Central memory CD8-positive, alpha-beta T cell (primary cell): ENCODE measurements around the gene OR1S1.
"Not testable (repeated sequence)": the region's sequence is repeated elsewhere in the genome, so short reads cannot be mapped to it uniquely, and the experiment has no call there.

Source experiments
- ATAC-seq: fragments of 150-1000 bp; cut with Tn5 transposase; replicated peaks from 2 replicates; pipeline ENCODE4 v1.10.0; 2022; ENCODE audit warnings: mild to moderate bottlenecking, moderate FRiP score, moderate number of reproducible peaks; ENCODE audit not compliant: poor library complexity, severe bottlenecking; ENCODE audit errors: extremely low read depth
- DNase-seq, 2 donors: peaks; one replicate each; pipeline ENCODE4 v3.0.0; 2021; ENCODE audit warnings: low spot score in 2 of 2
- H3K27ac Mint-ChIP-seq: one replicate; pipeline ENCODE4 v1.8.0; 2022; ENCODE audit warnings: low read depth, mild to moderate bottlenecking, moderate library complexity, mixed read lengths
- H3K27me3 Mint-ChIP-seq: one replicate; pipeline ENCODE4 v1.8.0; 2022; ENCODE audit warnings: mixed read lengths
- H3K36me3 Mint-ChIP-seq: one replicate; pipeline ENCODE4 v1.8.0; 2022; ENCODE audit warnings: mild to moderate bottlenecking, moderate library complexity, mixed read lengths; ENCODE audit not compliant: insufficient read depth
- H3K4me1 Mint-ChIP-seq: one replicate; pipeline ENCODE4 v1.8.0; 2022; ENCODE audit warnings: mixed read lengths
- H3K4me3 Mint-ChIP-seq: one replicate; pipeline ENCODE4 v1.8.0; 2022; ENCODE audit warnings: mild to moderate bottlenecking, moderate library complexity, mixed read lengths
- H3K9me3 Mint-ChIP-seq: one replicate; pipeline ENCODE4 v1.8.0; 2022; ENCODE audit warnings: mixed read lengths

Gene OR1S1

DNA sequence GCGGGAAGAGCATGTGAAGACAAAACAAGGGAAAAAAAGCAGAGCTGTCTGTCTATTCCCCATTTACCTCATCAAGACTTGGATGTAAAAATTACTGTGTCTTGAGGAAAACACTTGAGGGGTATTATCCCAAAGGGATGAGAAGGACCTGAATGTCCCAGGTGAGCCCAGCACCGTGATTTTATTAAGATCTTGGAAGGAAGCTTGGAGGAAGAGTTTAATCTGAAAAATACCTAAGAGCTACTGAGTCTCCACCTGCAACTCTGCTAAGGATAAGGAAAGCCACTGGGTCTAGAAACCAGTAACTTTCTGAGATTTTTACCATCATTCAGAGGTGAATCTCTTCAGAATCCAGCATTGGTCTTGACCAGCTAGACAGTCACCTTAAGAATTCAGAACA, at the start of gene OR1S1:
OR1S1 (plus strand) TSS at position 301 of the 400 bp plus-strand sequence.
- ATAC-seq, H3K9me3 Mint-ChIP-seq, H3K4me3 Mint-ChIP-seq, H3K4me1 Mint-ChIP-seq, H3K27ac Mint-ChIP-seq, DNase-seq, H3K36me3 Mint-ChIP-seq: not testable (repeated sequence)
- peaks cover 37% of the 10 kb centered on the region for H3K27me3 Mint-ChIP-seq

DNA sequence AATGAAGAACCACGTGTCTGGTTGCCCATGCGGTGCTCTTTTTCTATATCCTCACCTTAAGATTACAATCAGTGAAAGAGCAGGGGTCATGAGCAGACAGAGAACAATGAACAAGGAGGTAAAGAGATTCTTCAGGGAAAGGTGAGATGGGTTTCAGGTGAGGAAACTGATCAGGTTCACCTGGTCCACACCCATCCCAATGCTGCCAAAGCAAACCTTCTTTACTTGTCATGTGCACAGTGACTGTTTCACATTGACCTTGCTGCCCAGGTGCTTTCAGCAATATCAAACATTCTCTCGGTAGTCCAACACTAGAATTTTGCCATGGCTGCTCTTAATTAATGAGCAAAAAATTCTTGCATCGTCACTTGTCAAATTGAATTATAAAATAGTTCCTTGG, 48.1 kb upstream of the OR1S1 start:
- H3K4me3 Mint-ChIP-seq, result no peak overlapping the region
- ATAC-seq, result no peak

DNA sequence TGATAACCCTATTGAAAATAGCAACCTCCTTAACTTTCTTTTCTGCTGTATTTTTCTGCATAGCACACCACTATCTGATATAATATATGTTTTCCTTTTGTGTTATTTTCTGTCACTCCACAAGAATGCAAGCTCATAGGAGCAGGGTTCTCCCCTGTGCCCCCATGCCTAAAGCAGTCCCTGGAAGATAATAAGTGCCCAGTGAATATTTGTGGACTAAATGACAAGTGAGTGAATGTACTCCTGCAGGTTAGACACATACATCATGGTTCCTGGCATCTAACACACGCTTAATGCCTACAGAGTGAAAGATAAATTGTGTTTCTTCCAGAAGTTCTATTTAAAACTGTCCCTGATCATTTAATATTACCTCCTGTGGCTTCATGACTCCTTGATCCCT, 47.5 kb upstream of the OR1S1 start:
- H3K4me3 Mint-ChIP-seq, result no peak overlapping the region
- H3K27me3 Mint-ChIP-seq, result peaks cover 9% of the 10 kb centered on the region
- H3K27ac Mint-ChIP-seq, result no peak overlapping the region
- no peaks in the 10 kb centered on the region for H3K4me1 Mint-ChIP-seq
- no peak for ATAC-seq
- DNase-seq, result no peak
- H3K36me3 Mint-ChIP-seq, result no peaks in the 10 kb centered on the region
- H3K9me3 Mint-ChIP-seq, result no peaks in the 10 kb centered on the region

More for the DNA sequence above, 48.1 kb upstream of the OR1S1 start:
- Mint-ChIP-seq H3K4me1 (no peaks in the 10 kb centered on the region), H3K27me3 (peaks cover 9% of the 10 kb centered on the region), H3K27ac (no peak overlapping the region), H3K36me3 (no peaks in the 10 kb centered on the region), H3K9me3 (no peaks in the 10 kb centered on the region)
- DNase-seq, result no peak

DNA sequence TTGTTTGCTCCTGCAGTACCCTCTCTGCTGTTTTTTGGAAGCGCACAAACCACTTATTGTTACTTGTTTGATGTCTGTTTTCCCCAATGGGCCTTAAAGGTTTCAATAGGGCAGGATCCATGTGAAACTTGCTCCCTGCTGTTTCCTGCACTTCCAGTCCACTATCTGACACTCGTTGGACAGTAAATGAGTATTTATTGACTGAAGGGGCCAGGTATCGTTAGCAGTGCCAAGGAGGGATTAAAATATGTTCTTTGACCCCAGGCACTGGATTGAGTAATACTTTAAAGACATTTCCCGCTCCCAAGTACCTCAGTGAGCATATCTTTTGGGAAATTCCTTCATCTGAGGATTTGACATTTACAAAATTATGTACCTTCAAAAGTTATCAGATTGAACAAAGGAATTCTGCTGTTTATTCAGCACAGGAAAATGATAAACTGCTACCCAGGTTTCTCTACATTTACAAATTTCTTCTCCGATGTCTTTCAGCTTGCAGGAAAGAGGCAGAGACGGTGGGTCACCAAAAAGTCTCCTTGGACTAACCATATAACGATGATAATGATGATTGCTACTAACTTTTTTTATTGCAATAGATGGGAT, 46.9 kb upstream of the OR1S1 start:
- Mint-ChIP-seq H3K36me3 (no peaks in the 10 kb centered on the region), H3K9me3 (no peaks in the 10 kb centered on the region), H3K27ac (no peak overlapping the region), H3K27me3 (peaks cover 9% of the 10 kb centered on the region), H3K4me1 (no peaks in the 10 kb centered on the region), H3K4me3 (no peak overlapping the region)
- DNase-seq (no peak), ATAC-seq (no peak)

DNA sequence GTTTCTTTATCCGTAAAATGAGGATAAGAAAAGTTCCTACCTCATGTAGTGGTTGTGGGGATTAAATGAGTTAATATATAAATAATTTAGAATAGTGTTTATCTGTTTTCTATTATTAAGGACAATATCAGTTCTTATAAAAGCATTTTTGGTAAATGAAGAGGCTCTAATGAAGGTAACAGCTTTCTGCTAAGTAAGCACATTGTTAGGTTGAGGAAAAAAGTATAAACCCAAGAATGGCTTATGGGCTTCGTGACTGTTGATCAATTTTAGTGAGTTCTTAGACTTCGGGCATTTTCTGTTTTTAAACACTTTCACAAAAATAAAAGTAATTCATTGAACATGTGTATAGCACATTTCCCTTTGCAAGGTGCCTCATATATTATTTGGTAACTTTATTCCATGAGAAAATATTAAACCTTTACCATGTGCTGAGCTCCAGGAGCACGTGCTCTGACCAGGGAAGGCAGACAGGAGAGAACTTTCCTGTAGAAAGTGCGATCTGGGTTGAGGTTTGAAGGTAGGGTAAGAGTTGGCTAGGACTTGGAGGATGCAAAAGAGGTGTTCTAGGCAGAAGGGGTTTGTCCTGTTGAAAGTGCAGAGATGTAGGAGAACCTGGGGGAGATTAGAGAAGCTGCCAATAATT, 35.0 kb upstream of the OR1S1 start:
- ATAC-seq, result no peak
- Mint-ChIP-seq H3K9me3 (no peaks in the 10 kb centered on the region), H3K27me3 (peaks cover 39% of the 10 kb centered on the region), H3K36me3 (peaks cover 1% of the 10 kb centered on the region), H3K4me1 (no peaks in the 10 kb centered on the region), H3K4me3 (no peak overlapping the region), H3K27ac (no peak overlapping the region)
- DNase-seq, result no peak

DNA sequence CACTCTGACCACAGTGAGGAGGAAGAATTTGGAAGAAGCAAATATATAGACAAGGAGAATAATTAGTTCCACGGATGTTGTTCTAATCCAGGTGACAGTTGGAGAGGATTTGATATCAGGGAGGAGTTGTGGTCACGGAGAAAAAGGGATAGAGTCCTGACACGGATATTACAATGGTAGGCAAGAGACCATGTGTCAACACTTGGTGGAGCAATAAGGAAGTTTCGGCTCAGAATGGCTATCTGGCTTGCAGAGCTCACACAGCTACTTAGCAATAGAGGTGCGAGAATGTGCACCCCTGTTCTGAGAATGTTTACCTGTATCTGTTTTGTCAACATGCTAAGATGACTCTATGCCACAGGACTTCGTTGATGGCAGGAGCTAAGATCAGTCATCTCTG, 34.1 kb upstream of the OR1S1 start:
- H3K27ac Mint-ChIP-seq, result no peak overlapping the region
- no peaks in the 10 kb centered on the region for H3K4me1 Mint-ChIP-seq
- peaks cover 1% of the 10 kb centered on the region for H3K36me3 Mint-ChIP-seq
- ATAC-seq (no peak), DNase-seq (no peak)
- no peak overlapping the region for H3K4me3 Mint-ChIP-seq
- H3K27me3 Mint-ChIP-seq, result peaks cover 39% of the 10 kb centered on the region
- H3K9me3 Mint-ChIP-seq, result no peaks in the 10 kb centered on the region

DNA sequence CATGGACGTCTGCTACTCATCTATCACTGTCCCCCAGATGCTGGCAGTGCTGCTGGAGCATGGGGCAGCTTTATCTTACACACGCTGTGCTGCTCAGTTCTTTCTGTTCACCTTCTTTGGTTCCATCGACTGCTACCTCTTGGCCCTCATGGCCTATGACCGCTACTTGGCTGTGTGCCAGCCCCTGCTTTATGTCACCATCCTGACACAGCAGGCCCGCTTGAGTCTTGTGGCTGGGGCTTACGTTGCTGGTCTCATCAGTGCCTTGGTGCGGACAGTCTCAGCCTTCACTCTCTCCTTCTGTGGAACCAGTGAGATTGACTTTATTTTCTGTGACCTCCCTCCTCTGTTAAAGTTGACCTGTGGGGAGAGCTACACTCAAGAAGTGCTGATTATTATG, 32.9 kb upstream of the OR1S1 start:
- no peak for ATAC-seq
- H3K27me3 Mint-ChIP-seq, result peaks cover 39% of the 10 kb centered on the region
- no peak for DNase-seq
- peaks cover 1% of the 10 kb centered on the region for H3K36me3 Mint-ChIP-seq
- H3K4me3 Mint-ChIP-seq, result no peak overlapping the region
- no peak overlapping the region for H3K27ac Mint-ChIP-seq
- H3K4me1 Mint-ChIP-seq, result no peaks in the 10 kb centered on the region
- H3K9me3 Mint-ChIP-seq, result no peaks in the 10 kb centered on the region

DNA sequence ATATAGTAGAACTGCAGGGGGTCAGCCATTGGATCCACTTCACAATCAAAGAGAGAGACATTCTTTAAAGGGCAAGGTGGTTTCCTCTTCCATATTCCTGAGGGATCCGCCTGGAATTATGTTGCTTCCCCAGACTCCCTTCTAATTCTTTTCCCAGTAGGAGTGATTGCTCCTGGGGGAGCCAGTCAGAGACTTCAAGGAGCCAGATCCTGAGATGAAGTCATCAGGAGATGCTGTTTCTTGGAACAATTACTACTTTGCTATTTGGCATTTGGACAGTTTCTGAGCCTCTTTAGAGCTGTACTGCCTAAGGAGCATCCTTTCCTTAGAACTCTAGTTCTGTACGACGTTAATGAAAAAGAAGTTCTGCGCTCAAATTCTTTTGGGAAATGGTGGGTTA, 25.6 kb upstream of the OR1S1 start:
- H3K4me1 Mint-ChIP-seq, result no peaks in the 10 kb centered on the region
- no peaks in the 10 kb centered on the region for H3K36me3 Mint-ChIP-seq
- H3K27me3 Mint-ChIP-seq, result peaks cover 13% of the 10 kb centered on the region
- no peak overlapping the region for H3K4me3 Mint-ChIP-seq
- H3K27ac Mint-ChIP-seq, result no peak overlapping the region
- H3K9me3 Mint-ChIP-seq, result no peaks in the 10 kb centered on the region
- ATAC-seq (no peak), DNase-seq (no peak)

DNA sequence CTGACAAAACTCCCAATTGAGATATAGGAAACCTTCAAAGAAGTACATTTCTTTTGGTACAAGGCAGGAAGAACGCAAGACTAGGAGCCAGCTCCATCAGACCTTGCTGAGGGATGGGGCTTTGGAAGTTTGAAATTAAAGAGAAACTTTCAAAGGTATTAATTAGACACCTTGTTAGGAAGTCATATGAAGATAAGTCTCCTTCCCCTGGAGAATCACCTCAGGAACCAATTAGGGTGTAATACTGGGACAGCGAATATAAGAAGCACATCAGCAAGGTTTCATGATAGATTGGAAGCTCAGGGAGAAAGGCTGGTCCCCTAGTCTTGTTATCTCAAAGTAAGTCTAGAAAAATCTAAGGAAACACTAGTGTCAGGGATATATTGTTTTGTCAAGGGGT, 23.8 kb upstream of the OR1S1 start, which contains the start of gene OR9Q2:
OR9Q2 (plus strand) TSS at position 301 of the 400 bp plus-strand sequence. CDS start 1,421 bp downstream, outside the sequence.
- peaks cover 13% of the 10 kb centered on the region for H3K27me3 Mint-ChIP-seq
- DNase-seq (no peak), ATAC-seq (no peak)
- no peaks in the 10 kb centered on the region for H3K4me1 Mint-ChIP-seq
- H3K4me3 Mint-ChIP-seq, result no peak within 1 kb of the TSS
- H3K36me3 Mint-ChIP-seq, result no peaks in the 10 kb centered on the region
- H3K9me3 Mint-ChIP-seq, result no peaks in the 10 kb centered on the region
- H3K27ac Mint-ChIP-seq, result no peak within 1 kb of the TSS

DNA sequence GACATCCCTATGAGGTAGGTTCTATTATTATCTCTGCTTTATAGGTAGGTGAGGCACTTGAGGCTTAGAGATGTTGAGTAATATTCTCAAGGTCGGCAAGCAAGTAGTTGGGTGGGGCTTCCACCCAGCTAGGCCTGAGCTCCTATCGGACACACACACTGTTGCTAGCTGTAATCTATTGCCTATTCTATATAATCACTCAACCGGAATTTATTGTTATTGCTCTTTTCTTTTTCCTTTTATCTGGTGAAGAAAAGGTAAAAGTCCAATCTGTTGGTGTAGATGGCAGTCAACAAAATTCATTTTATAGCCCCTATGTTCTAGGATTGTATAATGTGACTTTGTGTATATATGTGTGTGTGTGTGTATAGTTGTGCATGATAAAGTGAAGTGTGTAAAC, 20.3 kb upstream of the OR1S1 start:
- DNase-seq, result no peak
- Mint-ChIP-seq H3K9me3 (no peaks in the 10 kb centered on the region), H3K27me3 (peaks cover 13% of the 10 kb centered on the region), H3K27ac (no peak overlapping the region), H3K4me1 (no peaks in the 10 kb centered on the region), H3K36me3 (no peaks in the 10 kb centered on the region), H3K4me3 (no peak overlapping the region)
- no peak for ATAC-seq

DNA sequence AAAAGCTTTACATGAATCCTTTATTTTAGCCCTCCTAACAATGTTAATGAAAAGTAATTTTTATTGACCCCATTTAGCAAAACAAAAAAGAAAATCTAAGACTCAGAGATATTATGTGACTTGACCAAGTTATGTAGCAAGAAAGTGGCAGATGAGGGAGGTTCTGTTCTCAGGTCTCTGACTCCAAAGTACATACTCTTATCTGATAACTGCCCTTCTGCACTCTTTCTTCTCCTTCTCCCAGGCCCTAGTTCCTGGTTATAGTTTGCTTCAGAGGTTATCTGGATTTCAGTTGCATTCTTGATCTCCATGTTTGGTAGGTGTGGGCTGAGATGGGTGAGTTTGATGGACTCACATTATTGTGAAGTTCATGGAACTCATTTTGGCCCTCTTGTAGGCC, 19.1 kb upstream of the OR1S1 start:
- no peak overlapping the region for H3K4me3 Mint-ChIP-seq

DNA sequence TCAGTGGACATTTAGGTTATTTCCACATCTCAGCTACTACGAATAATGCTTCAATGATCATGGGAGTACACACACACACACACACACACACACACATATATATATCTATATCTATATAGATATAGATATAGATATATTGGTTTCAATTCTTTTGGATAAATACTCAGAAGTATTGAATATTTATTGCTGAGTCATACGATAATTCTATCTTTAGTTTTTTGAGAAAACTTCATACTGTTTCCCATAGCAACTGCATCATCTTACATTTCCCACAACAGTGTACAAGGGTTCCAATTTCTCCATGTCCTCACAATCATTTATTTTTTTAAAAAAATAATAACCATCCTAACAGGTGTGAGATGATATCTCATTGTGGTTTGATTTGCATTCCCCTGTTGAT, 16.6 kb upstream of the OR1S1 start:
- H3K4me3 Mint-ChIP-seq, result no peak overlapping the region
- H3K4me1 Mint-ChIP-seq, result no peaks in the 10 kb centered on the region
- DNase-seq (no peak), ATAC-seq (no peak)
- H3K36me3 Mint-ChIP-seq, result no peaks in the 10 kb centered on the region
- H3K27me3 Mint-ChIP-seq, result peaks cover 6% of the 10 kb centered on the region
- H3K27ac Mint-ChIP-seq, result no peak overlapping the region
- H3K9me3 Mint-ChIP-seq, result no peaks in the 10 kb centered on the region

More for the DNA sequence above, 19.1 kb upstream of the OR1S1 start:
- no peak for ATAC-seq
- H3K27me3 Mint-ChIP-seq, result peaks cover 13% of the 10 kb centered on the region
- H3K27ac Mint-ChIP-seq, result no peak overlapping the region
- no peaks in the 10 kb centered on the region for H3K4me1 Mint-ChIP-seq
- H3K36me3 Mint-ChIP-seq, result no peaks in the 10 kb centered on the region
- DNase-seq, result no peak
- no peaks in the 10 kb centered on the region for H3K9me3 Mint-ChIP-seq

DNA sequence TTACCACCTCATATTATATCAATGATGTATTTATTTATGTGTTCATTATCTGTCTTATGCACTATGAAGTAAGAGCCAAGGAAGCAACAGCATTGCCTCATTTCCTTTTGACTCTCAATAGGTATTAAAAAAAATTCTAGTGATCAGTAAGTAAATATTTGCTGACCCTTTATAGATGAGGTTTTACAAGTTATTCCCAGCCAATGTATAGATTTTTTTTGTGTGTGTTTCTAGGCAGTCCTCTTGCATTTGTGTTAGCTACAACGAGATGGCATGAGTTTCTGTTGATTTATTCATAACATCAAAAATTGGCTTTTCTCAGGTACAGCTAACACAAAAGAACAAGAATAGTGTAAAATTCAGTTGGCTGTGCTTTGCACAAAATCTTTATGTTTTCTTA, 13.2 kb upstream of the OR1S1 start:
- Mint-ChIP-seq H3K9me3 (peaks cover 7% of the 10 kb centered on the region), H3K36me3 (no peaks in the 10 kb centered on the region), H3K4me3 (no peak overlapping the region), H3K4me1 (no peaks in the 10 kb centered on the region), H3K27me3 (peaks cover 26% of the 10 kb centered on the region), H3K27ac (no peak overlapping the region)
- DNase-seq (no peak), ATAC-seq (no peak)
